GM12878 (cell line): ENCODE measurements around the gene DPF3. TPM values are rescaled to one million over a fixed set of nuclear protein-coding genes. Genes with fewer than 3 reads are reported as not detected.

Experiments used
- ATAC-seq: fragments of 200-7000 bp; cut with Tn5 transposase; 3 replicates; pipeline ENCODE4 v1.9.1; 2020; ENCODE audit warnings: mild to moderate bottlenecking, moderate library complexity
- BruUV-seq: library from RNA; stranded (reverse); fragments of 400-500 nt; replicated peaks from 2 replicates; lab custom pipeline; 2021; lab: Mats Ljungman, UMichigan
- CTCF ChIA-PET: fragments of 300-600 bp; sonication (Branson Sonifier 250); formaldehyde crosslinking; extraction: SDS; loops from one replicate; lab custom pipeline; 2021; ENCODE audit warnings: inconsistent platforms; lab: Yijun Ruan, JAX
- POLR2A ChIA-PET: fragments of 350-600 bp; formaldehyde crosslinking; extraction: SDS; loops from one replicate; lab custom pipeline; 2021; ENCODE audit warnings: inconsistent platforms; lab: Charles Lee
- RAD21 ChIA-PET: fragments of 300-600 bp; sonication (Branson Sonifier 250); formaldehyde crosslinking; loops from one replicate; lab custom pipeline; 2023; ENCODE audit warnings: antibody characterized with exemption; ENCODE audit not compliant: unreplicated experiment; lab: Charles Lee
- SMC1A ChIA-PET: fragments of 300-600 bp; sonication (Branson Sonifier 250); formaldehyde crosslinking; loops from one replicate; lab custom pipeline; 2023; ENCODE audit not compliant: unreplicated experiment, uncharacterized antibody; lab: Charles Lee
- DNase-seq: peaks from one replicate; pipeline ENCODE4 v3.0.0-alpha.2; 2011; ENCODE audit warnings: low read depth, low spot score
- FAIRE-seq: peaks from 3 replicates; lab custom pipeline; 2011; peaks lifted over from hg19 to GRCh38; lab: Jason Lieb, UNC
- H2AFZ ChIP-seq: 2 replicates; pipeline ENCODE4 v1.6.0; 2011; ENCODE audit warnings: low read depth, low read length, control low read depth; ENCODE audit not compliant: control insufficient read depth
- H3K27ac ChIP-seq: 2 replicates; pipeline ENCODE4 v1.5.1; 2011; ENCODE audit warnings: control low read depth; ENCODE audit not compliant: control insufficient read depth, insufficient read depth
- H3K27me3 ChIP-seq, 2 experiments: replicated peaks in 1 of 2; 2 replicates each; pipeline versions ENCODE4 v1.6.0 to v1.6.1; 2011; ENCODE audit warnings: low read length in 1 of 2; ENCODE audit not compliant: control insufficient read depth in 2 of 2, insufficient read depth in 2 of 2
- H3K36me3 ChIP-seq, 2 experiments: 2 replicates each; pipeline ENCODE4 v1.5.1; 2011; ENCODE audit warnings: low read length in 1 of 2; ENCODE audit not compliant: control insufficient read depth in 2 of 2, insufficient read depth in 2 of 2
- H3K4me1 ChIP-seq: 2 replicates; pipeline ENCODE4 v1.6.1; 2011; ENCODE audit warnings: mild to moderate bottlenecking, low read length, moderate library complexity, mixed read lengths; ENCODE audit not compliant: control insufficient read depth, insufficient read depth
- H3K4me2 ChIP-seq: 2 replicates; pipeline ENCODE4 v1.6.0; 2011; ENCODE audit warnings: control low read depth; ENCODE audit not compliant: control insufficient read depth, insufficient read depth
- H3K4me3 ChIP-seq: fragments of 200-600 bp; sonication (generic); 2 replicates; pipeline ENCODE4 v1.5.1; 2016
- H3K79me2 ChIP-seq: 2 replicates; pipeline ENCODE4 v1.6.0; 2011; ENCODE audit warnings: low read length; ENCODE audit not compliant: control insufficient read depth, insufficient read depth
- H3K9ac ChIP-seq: 2 replicates; pipeline ENCODE4 v1.8.0; 2011; ENCODE audit warnings: low read length, control low read depth, mixed read lengths; ENCODE audit not compliant: control insufficient read depth, insufficient read depth
- H3K9me3 ChIP-seq: replicated peaks from 3 replicates; pipeline ENCODE4 v1.5.1; 2011; ENCODE audit warnings: mild to moderate bottlenecking, low read length; ENCODE audit not compliant: control insufficient read depth, insufficient read depth
- H4K20me1 ChIP-seq: 2 replicates; pipeline ENCODE4 v1.6.0; 2011; ENCODE audit not compliant: control insufficient read depth, insufficient read depth
- BMI1 ChIP-seq: fragments of 450-650 bp; IDR thresholded peaks from 2 replicates; pipeline ENCODE4 v1.6.1; 2016; ENCODE audit warnings: mild to moderate bottlenecking, moderate library complexity, borderline replicate concordance
- CBFB ChIP-seq: IDR thresholded peaks from 2 replicates; pipeline ENCODE4 v1.6.1; 2016; ENCODE audit warnings: antibody characterized with exemption, low read depth
- EZH2 ChIP-seq: IDR thresholded peaks from 2 replicates; pipeline ENCODE4 v1.6.1; 2012; ENCODE audit warnings: low read depth, mild to moderate bottlenecking, control low read depth, inconsistent platforms, low read length, borderline replicate concordance; ENCODE audit not compliant: control insufficient read depth
- FOS ChIP-seq: IDR thresholded peaks from 3 replicates; pipeline ENCODE4 v1.6.1; 2011; ENCODE audit warnings: borderline replicate concordance; ENCODE audit not compliant: insufficient read length; ENCODE audit errors: extremely low read depth
- LARP7 ChIP-seq: fragments of 450-650 bp; IDR thresholded peaks from 2 replicates; pipeline ENCODE4 v1.6.1; 2017; ENCODE audit warnings: mild to moderate bottlenecking
- MXI1 ChIP-seq: fragments of 150-350 bp; IDR thresholded peaks from 2 replicates; pipeline ENCODE4 v1.6.1; 2011; ENCODE audit warnings: low read depth, mild to moderate bottlenecking, inconsistent platforms, low read length, improper control_type of control experiment
- NR2F1 ChIP-seq: fragments of 450-650 bp; conservative IDR thresholded peaks from 2 replicates; pipeline ENCODE4 v1.6.1; 2017; ENCODE audit warnings: mild to moderate bottlenecking
- SMAD1 ChIP-seq: fragments of 450-650 bp; IDR thresholded peaks from 2 replicates; pipeline ENCODE4 v1.6.1; 2018; ENCODE audit warnings: mild to moderate bottlenecking, low read depth; ENCODE audit not compliant: partially characterized antibody
- SUZ12 ChIP-seq: fragments of 200-600 bp; sonication (generic); IDR thresholded peaks from one replicate; pipeline ENCODE4 v1.6.1; 2018; ENCODE audit warnings: antibody characterized with exemption, mild to moderate bottlenecking; ENCODE audit not compliant: unreplicated experiment
- TCF12 ChIP-seq: IDR thresholded peaks from 2 replicates; pipeline ENCODE4 v1.6.1; 2011; ENCODE audit warnings: low read depth, mild to moderate bottlenecking, low read length
- ZNF622 ChIP-seq: fragments of 450-650 bp; IDR thresholded peaks from 2 replicates; pipeline ENCODE4 v1.6.1; 2017; ENCODE audit warnings: mild to moderate bottlenecking, inconsistent platforms
- WGBS: methylation state at CpG from one replicate; pipeline ENCODE4 v1.1.6; 2016; ENCODE audit warnings: low lambda C conversion rate; ENCODE audit not compliant: insufficient replicate concordance, insufficient coverage; ENCODE audit errors: missing lambda C conversion rate; 5-methylcytosine and 5-hydroxymethylcytosine counted together
- in situ Hi-C: fragments of 300-500 bp; cut with MboI; formaldehyde crosslinking; loops from 9 replicates; pipeline ENCODE4 v1.14.3; 2018; ENCODE audit warnings: mixed read lengths
- intact Hi-C: fragments of 100-400 bp; cut with micrococcal nuclease; formaldehyde crosslinking; loops from one replicate; pipeline ENCODE4 v1.14.2; 2022; ENCODE audit not compliant: unreplicated experiment
- polyA plus RNA-seq, 11 experiments: library from polyadenylated mRNA; depleted of rRNA in 4 of 11; unstranded in 6 of 11; stranded (reverse) in 5 of 11; fragments of >200 nt; fragmentation: Nextera tagmentation in 4 of 11; fragmentation: Illumina TruSeq in 1 of 11; extraction: Ambion mirVana in 4 of 11; extraction: Trizol in 1 of 11; gene quantifications; 1 replicate in 1 of 11; 2 replicates in 10 of 11; pipeline versions ENCODE4 v1.2.1 to v1.2.3, GENCODE V29; 2011 to 2016; ENCODE audit warnings: inconsistent platforms in 2 of 11, missing spikeins in 2 of 11, low read depth in 1 of 11
- total RNA-seq, 4 experiments: library from RNA; depleted of rRNA in 3 of 4; stranded (reverse); fragments of >200 nt in 3 of 4; fragmentation: Illumina TruSeq in 1 of 4; extraction: Trizol in 1 of 4; gene quantifications; 2 replicates each; pipeline versions ENCODE4 v1.2.1 to v1.2.3, GENCODE V29; 2013 to 2021
- TF ChIP-seq, protein P1 (sequence below): fragments of 450-650 bp; IDR thresholded peaks from 2 replicates; pipeline ENCODE4 v1.6.1; 2018; ENCODE audit warnings: mild to moderate bottlenecking, low read depth, moderate library complexity; ENCODE audit not compliant: partially characterized antibody
- TF ChIP-seq, protein P2 (sequence below): fragments of 150-350 bp; IDR thresholded peaks from 2 replicates; pipeline ENCODE4 v1.6.1; 2016; ENCODE audit warnings: low read depth, low read length
- TF ChIP-seq, protein P3 (sequence below): fragments of 450-650 bp; IDR thresholded peaks from 2 replicates; pipeline ENCODE4 v1.6.1; 2017; ENCODE audit warnings: antibody characterized with exemption, mild to moderate bottlenecking, moderate library complexity

DPF3 gene
- total and polyA plus RNA-seq, 10 of the 15 experiments (the other 5 are each of a cell fraction or from before 2014, with no cell fraction given) = 0.69 to 8.0 (median 2.2) TPM

DNA sequence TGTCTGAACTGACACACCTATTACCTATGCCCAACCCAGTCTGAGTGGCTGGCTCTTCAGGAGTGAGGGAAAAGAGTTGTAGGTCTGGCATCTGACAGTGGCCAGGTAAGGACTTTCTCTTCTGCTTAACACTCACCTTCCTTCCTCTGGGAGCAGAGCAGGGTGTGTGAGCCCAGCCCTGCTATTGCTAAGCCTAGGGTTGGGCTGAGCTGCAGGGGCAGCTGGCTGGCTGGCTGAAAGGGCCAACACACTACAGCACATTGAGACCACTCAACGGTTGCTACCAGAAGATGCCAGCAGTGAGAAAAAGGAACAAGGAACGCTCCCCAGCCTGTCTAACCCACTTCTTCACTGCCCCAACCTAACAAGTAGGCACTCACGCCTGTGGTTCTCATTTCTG is 201.2 kb downstream of the DPF3 start:
- DNase-seq = no peak
- BruUV-seq = no TSS peak

More for the DNA sequence above, 201.2 kb downstream of the DPF3 start:
- H2AFZ ChIP-seq = no peak overlapping the region
- no peaks in the 10 kb centered on the region for H3K27me3 ChIP-seq
- SMC1A ChIA-PET = interaction anchor here (0.6 kb wide), 1 partner anchor 94 kb away, joined by 3 read pairs; no protein-coding TSS in a partner anchor
- intact Hi-C loops = no loop called here
- no peaks in the 10 kb centered on the region for H3K9me3 ChIP-seq
- in situ Hi-C loops = no loop called here
- no peaks in the 10 kb centered on the region for H4K20me1 ChIP-seq
- TF ChIP-seq MXI1 (no peak), SMAD1 (no peak), FOS (no peak), LARP7 (no peak), ZNF622 (no peak), SUZ12 (no peak), TCF12 (no peak), CBFB (no peak), BMI1 (no peak), EZH2 (no peak), NR2F1 (no peak)
- TF ChIP-seq, protein P1, sequence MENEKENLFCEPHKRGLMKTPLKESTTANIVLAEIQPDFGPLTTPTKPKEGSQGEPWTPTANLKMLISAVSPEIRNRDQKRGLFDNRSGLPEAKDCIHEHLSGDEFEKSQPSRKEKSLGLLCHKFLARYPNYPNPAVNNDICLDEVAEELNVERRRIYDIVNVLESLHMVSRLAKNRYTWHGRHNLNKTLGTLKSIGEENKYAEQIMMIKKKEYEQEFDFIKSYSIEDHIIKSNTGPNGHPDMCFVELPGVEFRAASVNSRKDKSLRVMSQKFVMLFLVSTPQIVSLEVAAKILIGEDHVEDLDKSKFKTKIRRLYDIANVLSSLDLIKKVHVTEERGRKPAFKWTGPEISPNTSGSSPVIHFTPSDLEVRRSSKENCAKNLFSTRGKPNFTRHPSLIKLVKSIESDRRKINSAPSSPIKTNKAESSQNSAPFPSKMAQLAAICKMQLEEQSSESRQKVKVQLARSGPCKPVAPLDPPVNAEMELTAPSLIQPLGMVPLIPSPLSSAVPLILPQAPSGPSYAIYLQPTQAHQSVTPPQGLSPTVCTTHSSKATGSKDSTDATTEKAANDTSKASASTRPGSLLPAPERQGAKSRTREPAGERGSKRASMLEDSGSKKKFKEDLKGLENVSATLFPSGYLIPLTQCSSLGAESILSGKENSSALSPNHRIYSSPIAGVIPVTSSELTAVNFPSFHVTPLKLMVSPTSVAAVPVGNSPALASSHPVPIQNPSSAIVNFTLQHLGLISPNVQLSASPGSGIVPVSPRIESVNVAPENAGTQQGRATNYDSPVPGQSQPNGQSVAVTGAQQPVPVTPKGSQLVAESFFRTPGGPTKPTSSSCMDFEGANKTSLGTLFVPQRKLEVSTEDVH = no peak
- TF ChIP-seq, protein P2, sequence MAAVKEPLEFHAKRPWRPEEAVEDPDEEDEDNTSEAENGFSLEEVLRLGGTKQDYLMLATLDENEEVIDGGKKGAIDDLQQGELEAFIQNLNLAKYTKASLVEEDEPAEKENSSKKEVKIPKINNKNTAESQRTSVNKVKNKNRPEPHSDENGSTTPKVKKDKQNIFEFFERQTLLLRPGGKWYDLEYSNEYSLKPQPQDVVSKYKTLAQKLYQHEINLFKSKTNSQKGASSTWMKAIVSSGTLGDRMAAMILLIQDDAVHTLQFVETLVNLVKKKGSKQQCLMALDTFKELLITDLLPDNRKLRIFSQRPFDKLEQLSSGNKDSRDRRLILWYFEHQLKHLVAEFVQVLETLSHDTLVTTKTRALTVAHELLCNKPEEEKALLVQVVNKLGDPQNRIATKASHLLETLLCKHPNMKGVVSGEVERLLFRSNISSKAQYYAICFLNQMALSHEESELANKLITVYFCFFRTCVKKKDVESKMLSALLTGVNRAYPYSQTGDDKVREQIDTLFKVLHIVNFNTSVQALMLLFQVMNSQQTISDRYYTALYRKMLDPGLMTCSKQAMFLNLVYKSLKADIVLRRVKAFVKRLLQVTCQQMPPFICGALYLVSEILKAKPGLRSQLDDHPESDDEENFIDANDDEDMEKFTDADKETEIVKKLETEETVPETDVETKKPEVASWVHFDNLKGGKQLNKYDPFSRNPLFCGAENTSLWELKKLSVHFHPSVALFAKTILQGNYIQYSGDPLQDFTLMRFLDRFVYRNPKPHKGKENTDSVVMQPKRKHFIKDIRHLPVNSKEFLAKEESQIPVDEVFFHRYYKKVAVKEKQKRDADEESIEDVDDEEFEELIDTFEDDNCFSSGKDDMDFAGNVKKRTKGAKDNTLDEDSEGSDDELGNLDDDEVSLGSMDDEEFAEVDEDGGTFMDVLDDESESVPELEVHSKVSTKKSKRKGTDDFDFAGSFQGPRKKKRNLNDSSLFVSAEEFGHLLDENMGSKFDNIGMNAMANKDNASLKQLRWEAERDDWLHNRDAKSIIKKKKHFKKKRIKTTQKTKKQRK = no peak
- TF ChIP-seq, protein P3, sequence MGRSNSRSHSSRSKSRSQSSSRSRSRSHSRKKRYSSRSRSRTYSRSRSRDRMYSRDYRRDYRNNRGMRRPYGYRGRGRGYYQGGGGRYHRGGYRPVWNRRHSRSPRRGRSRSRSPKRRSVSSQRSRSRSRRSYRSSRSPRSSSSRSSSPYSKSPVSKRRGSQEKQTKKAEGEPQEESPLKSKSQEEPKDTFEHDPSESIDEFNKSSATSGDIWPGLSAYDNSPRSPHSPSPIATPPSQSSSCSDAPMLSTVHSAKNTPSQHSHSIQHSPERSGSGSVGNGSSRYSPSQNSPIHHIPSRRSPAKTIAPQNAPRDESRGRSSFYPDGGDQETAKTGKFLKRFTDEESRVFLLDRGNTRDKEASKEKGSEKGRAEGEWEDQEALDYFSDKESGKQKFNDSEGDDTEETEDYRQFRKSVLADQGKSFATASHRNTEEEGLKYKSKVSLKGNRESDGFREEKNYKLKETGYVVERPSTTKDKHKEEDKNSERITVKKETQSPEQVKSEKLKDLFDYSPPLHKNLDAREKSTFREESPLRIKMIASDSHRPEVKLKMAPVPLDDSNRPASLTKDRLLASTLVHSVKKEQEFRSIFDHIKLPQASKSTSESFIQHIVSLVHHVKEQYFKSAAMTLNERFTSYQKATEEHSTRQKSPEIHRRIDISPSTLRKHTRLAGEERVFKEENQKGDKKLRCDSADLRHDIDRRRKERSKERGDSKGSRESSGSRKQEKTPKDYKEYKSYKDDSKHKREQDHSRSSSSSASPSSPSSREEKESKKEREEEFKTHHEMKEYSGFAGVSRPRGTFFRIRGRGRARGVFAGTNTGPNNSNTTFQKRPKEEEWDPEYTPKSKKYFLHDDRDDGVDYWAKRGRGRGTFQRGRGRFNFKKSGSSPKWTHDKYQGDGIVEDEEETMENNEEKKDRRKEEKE = no peak
- no peak overlapping the region for H3K4me3 ChIP-seq
- no peaks in the 10 kb centered on the region for H3K36me3 ChIP-seq
- H3K79me2 ChIP-seq = no peaks in the 10 kb centered on the region
- no peak overlapping the region for H3K9ac ChIP-seq
- 47% methylated on average over 3 of the region's 3 CpGs for WGBS
- FAIRE-seq = no peak
- no peaks in the 10 kb centered on the region for H3K4me1 ChIP-seq
- no peak for ATAC-seq
- CTCF ChIA-PET = no interaction called here
- RAD21 ChIA-PET = no interaction called here
- no peak overlapping the region for H3K4me2 ChIP-seq
- no peak overlapping the region for H3K27ac ChIP-seq
- POLR2A ChIA-PET = no interaction called here
